HCT116 (cell line): ENCODE measurements around the gene LUZP2. TPM values are rescaled to one million over a fixed set of nuclear protein-coding genes. Genes with fewer than 3 reads are reported as not detected.

Experiments
- ATAC-seq: fragments of 200-7000 bp; cut with Tn5 transposase; 2 replicates; pipeline ENCODE4 v1.9.1; 2020; ENCODE audit warnings: mild to moderate bottlenecking, moderate library complexity
- BruUV-seq: library from RNA; stranded (reverse); fragments of 400-500 nt; replicated peaks from 2 replicates; lab custom pipeline; 2021; lab: Mats Ljungman, UMichigan
- CTCF ChIA-PET: fragments of 300-600 bp; sonication (Branson Sonifier 250); formaldehyde crosslinking; loops from one replicate; lab custom pipeline; 2021; ENCODE audit warnings: antibody characterized with exemption; lab: Charles Lee
- POLR2A ChIA-PET: fragments of 300-600, 350-600 bp; sonication (Branson Sonifier 250); formaldehyde crosslinking; loops from one replicate; lab custom pipeline; 2021; ENCODE audit warnings: antibody characterized with exemption; lab: Charles Lee
- RAD21 ChIA-PET, 2 experiments: fragments of 300-600 bp; sonication (Branson Sonifier 250); formaldehyde crosslinking; loops; one replicate each; lab custom pipeline; 2023; ENCODE audit warnings: low total read pairs in 2 of 2; ENCODE audit not compliant: uncharacterized antibody in 2 of 2, unreplicated experiment in 2 of 2, low non-redundant PET in 1 of 2; lab: Charles Lee
- DNase-seq: peaks from one replicate; pipeline ENCODE4 v3.0.0-alpha.2; 2010; ENCODE audit warnings: low read depth, low spot score
- H2AFZ ChIP-seq: fragments of 200-600 bp; shearing (Covaris generic), sonication (generic); 2 replicates; pipeline ENCODE4 v1.6.1; 2017; ENCODE audit warnings: low read depth, mixed run types, mixed read lengths, antibody characterized with exemption, low read length; ENCODE audit not compliant: poor library complexity, severe bottlenecking
- H3K27ac ChIP-seq: 2 replicates; pipeline ENCODE4 v1.5.1; 2012; ENCODE audit warnings: low read depth, low read length
- H3K27me3 ChIP-seq: fragments of 200-600 bp; sonication (generic); 2 replicates; pipeline ENCODE4 v1.6.1; 2016; ENCODE audit warnings: mixed run types, low read length, mixed read lengths; ENCODE audit not compliant: insufficient read depth
- H3K36me3 ChIP-seq, 2 experiments: fragments of 200-500 bp in 1 of 2; fragments of 200-600 bp in 1 of 2; sonication (Bioruptor generic) in 1 of 2; sonication (generic) in 1 of 2; 2 replicates each; pipeline versions ENCODE4 v1.5.1 to v1.6.1; 2014 to 2016; ENCODE audit warnings: low read length in 2 of 2, inconsistent platforms in 1 of 2, mixed read lengths in 1 of 2, mixed run types in 1 of 2; ENCODE audit not compliant: insufficient read depth in 2 of 2, control insufficient read depth in 1 of 2
- H3K4me1 ChIP-seq, 2 experiments: fragments of 200-600 bp in 1 of 2; sonication (generic) in 1 of 2; 2 replicates each; pipeline versions ENCODE4 v1.5.1 to v1.6.1; 2012 to 2017; ENCODE audit warnings: low read length in 2 of 2, inconsistent platforms in 1 of 2, mild to moderate bottlenecking in 1 of 2, mixed read lengths in 1 of 2, mixed run types in 1 of 2, moderate library complexity in 1 of 2; ENCODE audit not compliant: insufficient read depth in 2 of 2, control insufficient read depth in 1 of 2
- H3K4me2 ChIP-seq: fragments of 200-600 bp; sonication (generic); 2 replicates; pipeline ENCODE4 v1.6.1; 2017; ENCODE audit warnings: mixed run types, low read length, mixed read lengths
- H3K4me3 ChIP-seq, 2 experiments: fragments of 200-600 bp in 1 of 2; sonication (generic) in 1 of 2; replicated peaks in 1 of 2; 2 replicates each; pipeline ENCODE4 v1.5.1; 2011 to 2016; ENCODE audit warnings: low read length in 2 of 2, control low read depth in 1 of 2, low read depth in 1 of 2, mild to moderate bottlenecking in 1 of 2, mixed read lengths in 1 of 2, mixed run types in 1 of 2
- H3K79me2 ChIP-seq: fragments of 200-600 bp; sonication (generic); 2 replicates; pipeline ENCODE4 v1.6.1; 2017; ENCODE audit warnings: mild to moderate bottlenecking, mixed run types, low read length, moderate library complexity, mixed read lengths; ENCODE audit not compliant: insufficient read depth
- H3K9ac ChIP-seq: fragments of 200-600 bp; sonication (generic); 2 replicates; pipeline ENCODE4 v1.6.1; 2016; ENCODE audit warnings: low read length, mixed read lengths
- H3K9me2 ChIP-seq: fragments of 200-600 bp; sonication (generic), shearing (Covaris generic); 2 replicates; pipeline ENCODE4 v1.6.1; 2017; ENCODE audit warnings: mixed run types, mild to moderate bottlenecking, moderate library complexity; ENCODE audit not compliant: insufficient read depth
- H3K9me3 ChIP-seq, 2 experiments: fragments of 200-500 bp in 1 of 2; fragments of 200-600 bp in 1 of 2; sonication (Bioruptor generic) in 1 of 2; sonication (generic) in 1 of 2; 2 replicates each; pipeline ENCODE4 v1.6.1; 2014 to 2017; ENCODE audit warnings: low read length in 2 of 2, mixed read lengths in 2 of 2, inconsistent platforms in 1 of 2, low read depth in 1 of 2, mild to moderate bottlenecking in 1 of 2, mixed run types in 1 of 2, moderate library complexity in 1 of 2; ENCODE audit not compliant: control insufficient read depth in 1 of 2, insufficient read depth in 1 of 2
- H4K20me1 ChIP-seq: fragments of 200-600 bp; sonication (generic), shearing (Covaris generic); 2 replicates; pipeline ENCODE4 v1.6.1; 2017; ENCODE audit warnings: mixed run types, mild to moderate bottlenecking, moderate library complexity; ENCODE audit not compliant: insufficient read depth
- EZH2phosphoT487 ChIP-seq: fragments of 200-600 bp; IDR thresholded peaks from 2 replicates; pipeline ENCODE4 v1.6.1; 2018; ENCODE audit warnings: antibody characterized with exemption, borderline replicate concordance
- JUND ChIP-seq: IDR thresholded peaks from 2 replicates; pipeline ENCODE4 v1.6.1; 2012
- REST ChIP-seq: IDR thresholded peaks from 2 replicates; pipeline ENCODE4 v1.6.1; 2012; ENCODE audit warnings: low read depth
- SIN3A ChIP-seq: IDR thresholded peaks from 2 replicates; pipeline ENCODE4 v1.6.1; 2012; ENCODE audit warnings: low read depth
- SP1 ChIP-seq: IDR thresholded peaks from 2 replicates; pipeline ENCODE4 v1.6.1; 2012; ENCODE audit warnings: low read depth
- TCF7L2 ChIP-seq: IDR thresholded peaks from 2 replicates; pipeline ENCODE4 v1.7.0; 2011; ENCODE audit warnings: borderline replicate concordance, inconsistent platforms; ENCODE audit not compliant: insufficient read depth, insufficient read length; ENCODE audit errors: extremely low read depth
- ZBTB33 ChIP-seq: IDR thresholded peaks from 2 replicates; pipeline ENCODE4 v1.6.1; 2011; ENCODE audit warnings: mild to moderate bottlenecking, low read length, moderate library complexity; ENCODE audit not compliant: insufficient replicate concordance; ENCODE audit errors: extremely low read depth
- ZFX ChIP-seq: fragments of 450-650 bp; IDR thresholded peaks from 2 replicates; pipeline ENCODE4 v1.6.1; 2017
- intact Hi-C: fragments of 100-400 bp; cut with micrococcal nuclease; formaldehyde crosslinking; loops from 2 replicates; pipeline ENCODE4 v1.10.0; 2022
- total RNA-seq: library from RNA; stranded (reverse); gene quantifications from one replicate; pipeline ENCODE4 v1.2.1, GENCODE V29; 2021; ENCODE audit not compliant: unreplicated experiment

Gene LUZP2
- total RNA-seq, 1 experiment from 2014 or later = not detected

GRCh38 chr11:24628224-24628776 is 131.4 kb downstream of the LUZP2 start:
- TF ChIP-seq ZFX = no peak
- no peak for TF ChIP-seq REST
- no peak for TF ChIP-seq EZH2phosphoT487
- TF ChIP-seq TCF7L2 = no peak
- TF ChIP-seq SP1 = no peak
- TF ChIP-seq JUND = no peak
- no peak for TF ChIP-seq ZBTB33
- TF ChIP-seq SIN3A = no peak
- TF ChIP-seq, all 23 proteins: peak for 0
- RAD21 ChIA-PET = no interaction called here
- no TSS peak for BruUV-seq

More at GRCh38 chr11:24628224-24628776, 131.4 kb downstream of the LUZP2 start:
- ChIA-PET CTCF (no interaction called here), POLR2A (no interaction called here)
- DNase-seq = no peak
- H3K27me3 ChIP-seq = no peaks in the 10 kb centered on the region
- no peaks in the 10 kb centered on the region for H3K9me2 ChIP-seq
- H3K9me3 ChIP-seq = peaks cover 0 to 5% of the 10 kb centered on the region in 2 experiments; a peak in 2 of 4 replicates
- H3K4me1 ChIP-seq = no peaks in the 10 kb centered on the region
- H3K9ac ChIP-seq = no peak overlapping the region
- H2AFZ ChIP-seq = no peak overlapping the region
- H3K4me2 ChIP-seq = no peak overlapping the region
- no peak for ATAC-seq
- no peaks in the 10 kb centered on the region for H3K79me2 ChIP-seq
- H3K36me3 ChIP-seq = no peaks in the 10 kb centered on the region
- H4K20me1 ChIP-seq = no peaks in the 10 kb centered on the region
- intact Hi-C loops = no loop called here
- no peak overlapping the region for H3K27ac ChIP-seq
- no peak overlapping the region for H3K4me3 ChIP-seq
